ENCODE data around the gene RUSC1. TPM values are rescaled to one million over a fixed set of nuclear protein-coding genes. Genes with fewer than 3 reads are reported as not detected.
A peak's percentile ranks its signal among the peaks of the same experiment; 100 is the strongest.

The RUSC1 gene
- total and polyA plus RNA-seq, 2 donors (not counting 3 experiments of a cell fraction or from before 2014, with no cell fraction given) = 42.4 to 46.6 TPM

DNA sequence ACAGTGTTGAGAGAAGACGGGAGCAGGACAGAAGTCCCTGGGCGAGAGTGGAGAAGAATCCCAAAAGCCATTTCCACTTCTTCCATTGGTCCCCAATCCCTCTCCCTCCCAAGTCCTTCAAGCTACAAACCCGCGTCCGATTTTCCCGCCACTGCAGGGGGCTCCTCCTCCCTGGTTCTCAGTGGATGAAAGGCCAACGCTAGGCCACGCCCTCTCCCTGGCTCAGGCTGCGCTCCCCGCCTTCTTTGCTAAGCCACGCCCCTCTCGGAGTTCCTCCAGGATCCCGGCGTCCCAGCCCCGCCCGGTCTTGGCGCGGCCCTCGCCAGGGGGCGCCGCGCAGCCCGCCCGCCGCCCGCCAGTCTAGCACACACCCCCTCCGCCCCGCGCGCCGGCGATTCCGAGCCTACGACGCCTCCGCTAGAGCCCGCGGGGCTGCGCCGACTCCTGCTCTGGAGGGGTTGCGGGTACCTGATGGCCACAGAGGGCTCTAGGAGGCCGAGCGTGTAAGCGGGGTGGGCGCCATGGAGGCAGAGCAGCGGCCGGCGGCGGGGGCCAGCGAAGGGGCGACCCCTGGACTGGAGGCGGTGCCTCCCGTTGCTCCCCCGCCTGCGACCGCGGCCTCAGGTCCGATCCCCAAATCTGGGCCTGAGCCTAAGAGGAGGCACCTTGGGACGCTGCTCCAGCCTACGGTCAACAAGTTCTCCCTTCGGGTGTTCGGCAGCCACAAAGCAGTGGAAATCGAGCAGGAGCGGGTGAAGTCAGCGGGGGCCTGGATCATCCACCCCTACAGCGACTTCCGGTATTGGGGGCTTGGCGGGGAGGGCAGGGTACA is 43.4 kb upstream of the RUSC1 start, which contains the start of gene HCN3:
TSS of gene HCN3 (plus strand) at position 394 of the 832 bp plus-strand sequence. CDS start at position 522, 128 bp downstream.
- Histone ChIP-seq H3K27ac (ENCODE audit: insufficient read depth, low read depth, low read length) (no peak within 1 kb of the TSS), H3K27me3 (ENCODE audit: control insufficient read depth in 2 of 2, insufficient read depth in 2 of 2, low read length in 2 of 2) (peaks cover 0 to 2% of the 10 kb centered on the region in 2 experiments), H3K79me2 (ENCODE audit: control insufficient read depth, insufficient read depth, low read length) (peaks cover 7% of the 10 kb centered on the region), H3K36me3 (ENCODE audit: control insufficient read depth in 2 of 2, extremely low read depth in 1 of 2, insufficient read depth in 2 of 2, low read length in 2 of 2) (no peaks in the 10 kb centered on the region), H3K4me2 (ENCODE audit: insufficient read depth, low read length) (peak within 1 kb of the TSS; percentile 67), H2AFZ (ENCODE audit: low read depth, low read length) (peak within 1 kb of the TSS; percentile 89), H3K9ac (replicated peaks; ENCODE audit: extremely low read depth, insufficient read depth, low read length) (no peak within 1 kb of the TSS), H4K20me1 (replicated peaks; ENCODE audit: control insufficient read depth, extremely low read depth, insufficient read depth, low read length) (no peaks in the 10 kb centered on the region), H3K4me1 (ENCODE audit: control insufficient read depth, extremely low read depth, insufficient read depth, low read length) (peaks cover 15% of the 10 kb centered on the region), H3K4me3 (replicated peaks in 1 of 3; ENCODE audit: insufficient read depth in 1 of 3, low read depth in 1 of 3, low read length in 3 of 3) (peak within 1 kb of the TSS; percentile 15 to 68 (median 53)), H3K9me1 (replicated peaks; ENCODE audit: control insufficient read depth, extremely low read depth, insufficient read depth, low read length) (no peaks in the 10 kb centered on the region), H3K9me3 (replicated peaks; ENCODE audit: control insufficient read depth, insufficient read depth, low read length) (no peaks in the 10 kb centered on the region)
- ChIA-PET POLR2A (no interaction called here), CTCF (interaction anchor here (0.6 to 1.2 kb wide), 18 partner anchors 9 to 308 kb away, joined by 3 to 12 read pairs (median 4); partner anchors contain the start of genes FDPS, RUSC1 and SCAMP3)
- TF ChIP-seq MYC (IDR thresholded peaks at IDR 0.05; ENCODE audit: low read depth, low read length) (no peak), POLR2A (IDR thresholded peaks at IDR 0.05; ENCODE audit: low read depth, low read length) (no peak), EZH2 (IDR thresholded peaks at IDR 0.05; ENCODE audit: borderline replicate concordance, low read depth, low read length, severe bottlenecking) (peak; percentile 17), FOS (IDR thresholded peaks at IDR 0.05; ENCODE audit: borderline replicate concordance, insufficient read depth, low read length) (no peak), GATA2 (IDR thresholded peaks at IDR 0.05; ENCODE audit: insufficient read depth, insufficient read length, low read depth, low read length) (no peak)
- TF ChIP-seq, protein P1, sequence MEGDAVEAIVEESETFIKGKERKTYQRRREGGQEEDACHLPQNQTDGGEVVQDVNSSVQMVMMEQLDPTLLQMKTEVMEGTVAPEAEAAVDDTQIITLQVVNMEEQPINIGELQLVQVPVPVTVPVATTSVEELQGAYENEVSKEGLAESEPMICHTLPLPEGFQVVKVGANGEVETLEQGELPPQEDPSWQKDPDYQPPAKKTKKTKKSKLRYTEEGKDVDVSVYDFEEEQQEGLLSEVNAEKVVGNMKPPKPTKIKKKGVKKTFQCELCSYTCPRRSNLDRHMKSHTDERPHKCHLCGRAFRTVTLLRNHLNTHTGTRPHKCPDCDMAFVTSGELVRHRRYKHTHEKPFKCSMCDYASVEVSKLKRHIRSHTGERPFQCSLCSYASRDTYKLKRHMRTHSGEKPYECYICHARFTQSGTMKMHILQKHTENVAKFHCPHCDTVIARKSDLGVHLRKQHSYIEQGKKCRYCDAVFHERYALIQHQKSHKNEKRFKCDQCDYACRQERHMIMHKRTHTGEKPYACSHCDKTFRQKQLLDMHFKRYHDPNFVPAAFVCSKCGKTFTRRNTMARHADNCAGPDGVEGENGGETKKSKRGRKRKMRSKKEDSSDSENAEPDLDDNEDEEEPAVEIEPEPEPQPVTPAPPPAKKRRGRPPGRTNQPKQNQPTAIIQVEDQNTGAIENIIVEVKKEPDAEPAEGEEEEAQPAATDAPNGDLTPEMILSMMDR (IDR thresholded peaks at IDR 0.05; ENCODE audit: extremely low read depth in 1 of 2, insufficient read depth in 1 of 2, low read depth in 1 of 2, low read length in 2 of 2) = peak; percentile 54 to 76
- TF ChIP-seq, protein P2, sequence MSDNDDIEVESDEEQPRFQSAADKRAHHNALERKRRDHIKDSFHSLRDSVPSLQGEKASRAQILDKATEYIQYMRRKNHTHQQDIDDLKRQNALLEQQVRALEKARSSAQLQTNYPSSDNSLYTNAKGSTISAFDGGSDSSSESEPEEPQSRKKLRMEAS (IDR thresholded peaks at IDR 0.05; ENCODE audit: insufficient read depth, insufficient read length) = peak; percentile 23
- peak; percentile 95 for FAIRE-seq
- peak; percentile 97 for DNase-seq (ENCODE audit: low read depth, low spot score)
- dilution Hi-C loops (cut with MboI; ENCODE audit: extremely low pct_ligation_motif_present, low sequenced_read_pairs) = no loop called here
- intact Hi-C loops (cut with micrococcal nuclease) = loop anchor here (1.0 kb wide), 3 partner anchors 15 to 46 kb away; partner anchors contain the start of genes FDPS and SCAMP3
- no TSS peak for BruUV-seq (replicated peaks)

Data from endothelial cell of umbilical vein (primary cell).